ENCODE data around the gene INPP5A.

The INPP5A gene

DNA sequence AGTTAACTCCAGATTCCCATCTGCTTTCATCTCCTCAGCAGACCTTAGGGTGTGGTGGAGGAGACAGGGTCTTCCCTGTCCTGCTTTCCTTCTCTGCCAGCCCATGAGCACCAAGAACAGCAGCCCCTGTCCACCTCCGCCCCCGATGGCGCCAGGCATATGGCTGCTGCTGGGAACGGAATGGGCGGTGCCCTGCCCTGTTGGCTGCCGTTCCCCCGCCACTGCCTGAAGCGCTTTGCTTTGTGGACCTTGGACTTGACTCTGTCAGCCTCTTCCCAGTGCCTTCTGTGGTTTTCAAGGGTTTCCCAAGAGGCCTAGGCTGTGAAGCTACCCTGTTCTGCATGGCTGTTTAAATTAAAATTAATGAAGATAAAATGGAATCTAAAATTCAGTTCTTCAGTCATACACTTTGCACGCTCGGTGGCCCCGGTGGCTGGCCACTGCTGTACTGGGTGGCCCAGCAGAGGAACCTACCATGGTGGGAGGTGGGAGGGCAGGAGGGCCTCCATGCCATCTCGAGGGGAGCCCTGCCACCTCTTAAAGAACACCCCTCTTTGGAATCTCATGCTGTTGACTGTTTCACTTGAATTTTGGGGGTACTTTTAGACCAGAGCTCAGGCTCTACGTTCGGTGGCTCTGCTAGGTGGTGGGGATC, 169.7 kb downstream of the INPP5A start:
- DNase-seq (ENCODE audit: extremely low spot score): no peak
- ChIA-PET POLR2A (no interaction called here), CTCF (no interaction called here)
- TF ChIP-seq, protein P1, sequence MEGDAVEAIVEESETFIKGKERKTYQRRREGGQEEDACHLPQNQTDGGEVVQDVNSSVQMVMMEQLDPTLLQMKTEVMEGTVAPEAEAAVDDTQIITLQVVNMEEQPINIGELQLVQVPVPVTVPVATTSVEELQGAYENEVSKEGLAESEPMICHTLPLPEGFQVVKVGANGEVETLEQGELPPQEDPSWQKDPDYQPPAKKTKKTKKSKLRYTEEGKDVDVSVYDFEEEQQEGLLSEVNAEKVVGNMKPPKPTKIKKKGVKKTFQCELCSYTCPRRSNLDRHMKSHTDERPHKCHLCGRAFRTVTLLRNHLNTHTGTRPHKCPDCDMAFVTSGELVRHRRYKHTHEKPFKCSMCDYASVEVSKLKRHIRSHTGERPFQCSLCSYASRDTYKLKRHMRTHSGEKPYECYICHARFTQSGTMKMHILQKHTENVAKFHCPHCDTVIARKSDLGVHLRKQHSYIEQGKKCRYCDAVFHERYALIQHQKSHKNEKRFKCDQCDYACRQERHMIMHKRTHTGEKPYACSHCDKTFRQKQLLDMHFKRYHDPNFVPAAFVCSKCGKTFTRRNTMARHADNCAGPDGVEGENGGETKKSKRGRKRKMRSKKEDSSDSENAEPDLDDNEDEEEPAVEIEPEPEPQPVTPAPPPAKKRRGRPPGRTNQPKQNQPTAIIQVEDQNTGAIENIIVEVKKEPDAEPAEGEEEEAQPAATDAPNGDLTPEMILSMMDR (IDR thresholded peaks at IDR 0.05; ENCODE audit: control extremely low read depth, extremely low read depth, low read depth, missing control alignments): no peak

DNA sequence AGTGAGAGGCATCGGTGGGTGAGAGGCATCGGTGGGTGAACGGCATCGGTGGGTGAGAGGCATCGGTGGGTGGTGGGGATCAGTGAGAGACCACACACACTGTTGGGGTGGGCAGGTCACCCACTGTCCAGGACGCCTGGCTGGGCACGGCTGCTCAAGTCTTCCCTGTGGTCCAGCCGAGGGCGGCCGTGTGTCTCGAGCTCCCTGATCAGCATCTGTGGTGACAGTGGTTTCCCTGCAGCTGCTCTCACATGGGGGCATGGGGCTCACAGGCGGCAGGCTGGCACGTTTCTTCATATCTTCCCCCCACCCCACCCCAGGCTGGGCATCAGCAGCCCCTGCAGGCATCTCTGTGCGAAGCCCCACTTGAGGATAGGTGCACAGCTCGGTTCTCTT, 170.2 kb downstream of the INPP5A start:
- no peak for DNase-seq (ENCODE audit: extremely low spot score)
- POLR2A ChIA-PET: no interaction called here
- TF ChIP-seq, protein P1 (IDR thresholded peaks at IDR 0.05; ENCODE audit: control extremely low read depth, extremely low read depth, low read depth, missing control alignments): no peak
- CTCF ChIA-PET: no interaction called here

DNA sequence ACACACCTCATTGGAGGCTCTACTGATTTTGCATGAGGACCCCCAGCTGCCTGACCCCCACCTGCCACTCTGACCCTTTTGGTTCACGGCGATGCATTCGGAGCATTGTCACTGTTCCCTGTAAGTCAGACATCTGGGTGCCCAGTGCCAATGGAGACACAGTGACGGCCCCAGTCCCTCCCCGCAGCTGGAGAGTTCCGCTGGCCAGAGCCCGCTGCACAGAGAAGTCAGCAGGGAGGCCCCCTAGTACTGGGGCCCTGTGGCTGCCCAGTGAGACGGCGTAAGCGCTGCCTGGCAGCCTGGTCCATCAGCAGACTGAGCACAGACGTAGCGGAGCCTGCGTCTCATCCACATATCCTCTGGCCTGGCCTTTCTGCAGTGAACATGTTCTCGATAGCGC, 170.9 kb downstream of the INPP5A start:
- POLR2A ChIA-PET: no interaction called here
- TF ChIP-seq, protein P1 (IDR thresholded peaks at IDR 0.05; ENCODE audit: control extremely low read depth, extremely low read depth, low read depth, missing control alignments): no peak
- DNase-seq (ENCODE audit: extremely low spot score): no peak

DNA sequence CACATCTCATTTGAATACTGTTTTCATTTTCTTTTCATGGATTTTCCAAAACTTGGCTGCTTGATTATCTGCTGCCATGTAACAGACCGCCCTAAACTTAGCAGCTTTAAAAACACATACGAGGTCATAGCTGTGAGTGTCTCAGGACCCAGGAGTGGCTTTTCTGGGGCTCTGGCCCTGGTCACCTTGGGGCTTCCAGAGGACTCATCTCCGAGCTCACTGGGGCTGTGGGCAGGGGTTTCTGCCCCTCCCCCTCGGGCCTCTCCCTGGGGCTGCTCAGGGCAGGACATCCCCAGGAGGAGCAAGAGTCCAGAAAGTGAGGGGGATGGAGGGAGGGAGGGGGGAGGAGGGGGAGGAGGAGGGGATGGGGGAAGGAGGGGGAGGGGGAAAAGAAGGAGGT, 171.3 kb downstream of the INPP5A start:
- DNase-seq (ENCODE audit: extremely low spot score): no peak
- TF ChIP-seq, protein P1 (IDR thresholded peaks at IDR 0.05; ENCODE audit: control extremely low read depth, extremely low read depth, low read depth, missing control alignments): no peak
- CTCF ChIA-PET: no interaction called here
- POLR2A ChIA-PET: no interaction called here

More for the DNA sequence above, 170.9 kb downstream of the INPP5A start:
- CTCF ChIA-PET: no interaction called here

DNA sequence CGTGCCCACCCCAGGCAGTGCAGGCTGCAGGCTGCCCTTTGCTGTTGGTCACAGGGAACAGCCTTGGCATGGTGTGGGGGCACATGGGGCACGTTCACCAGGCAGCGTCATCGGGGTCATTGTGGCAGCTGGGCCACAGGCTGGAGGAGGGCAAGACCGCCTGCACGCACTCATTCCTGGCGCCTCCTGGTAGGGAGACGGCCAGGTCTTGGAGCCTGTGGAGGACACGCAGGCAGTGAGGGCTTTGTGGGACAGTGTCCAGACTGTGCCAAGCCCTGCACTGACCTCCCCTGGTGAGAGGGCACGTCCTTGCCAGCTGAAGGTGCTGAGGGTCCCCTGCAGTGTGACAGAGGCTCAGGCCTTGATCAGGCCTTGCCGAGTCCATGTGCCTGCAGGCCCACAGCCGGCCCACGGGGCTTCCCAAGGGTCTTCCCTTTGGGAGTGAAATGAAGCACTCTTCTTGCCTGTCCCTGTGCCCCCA, 171.9 kb downstream of the INPP5A start:
- ChIA-PET CTCF (no interaction called here), POLR2A (no interaction called here)
- no peak for DNase-seq (ENCODE audit: extremely low spot score)
- TF ChIP-seq, protein P1 (IDR thresholded peaks at IDR 0.05; ENCODE audit: control extremely low read depth, extremely low read depth, low read depth, missing control alignments): no peak

DNA sequence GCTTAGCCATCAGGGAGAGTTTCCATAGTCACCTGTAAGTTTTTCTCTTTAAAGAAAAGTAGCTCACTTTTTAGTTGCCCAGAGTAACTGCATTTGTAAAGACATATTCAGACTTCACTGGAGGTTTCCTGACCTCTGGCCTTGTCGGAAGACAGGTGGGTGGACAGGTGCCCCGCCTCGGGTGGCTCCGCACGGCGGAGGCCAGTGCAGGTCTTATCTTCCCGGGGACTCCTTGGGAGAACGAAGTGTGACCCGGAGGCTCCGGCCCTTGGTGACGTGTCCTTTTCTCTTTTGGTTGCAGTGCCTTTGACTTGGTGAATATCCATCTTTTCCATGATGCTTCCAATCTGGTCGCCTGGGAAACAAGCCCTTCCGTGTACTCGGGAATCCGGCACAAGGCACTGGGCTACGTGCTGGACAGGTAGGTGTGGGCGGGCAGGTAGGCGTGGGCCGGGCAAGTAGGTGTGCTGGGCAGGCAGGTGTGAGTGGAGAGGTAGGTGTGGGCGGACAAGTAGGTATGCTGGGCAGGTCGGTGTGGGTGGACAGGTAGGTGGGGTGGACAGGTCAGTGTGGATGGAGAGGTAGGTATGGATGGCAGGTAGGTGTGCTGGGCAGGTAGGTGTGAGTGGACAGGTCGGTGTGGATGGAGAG, 172.6 kb downstream of the INPP5A start:
- no peak for DNase-seq (ENCODE audit: extremely low spot score)
- POLR2A ChIA-PET: no interaction called here
- TF ChIP-seq, protein P1 (IDR thresholded peaks at IDR 0.05; ENCODE audit: control extremely low read depth, extremely low read depth, low read depth, missing control alignments): no peak
- CTCF ChIA-PET: no interaction called here

Measured in GM10248 (cell line).